Osteoblast (primary cell): Measurements from ENCODE around the gene BAIAP2. TPM values are rescaled to one million over a fixed set of nuclear protein-coding genes. Genes with fewer than 3 reads are reported as not detected.

Source experiments
- DNase-seq: peaks from one replicate; pipeline ENCODE4 v3.0.0; 2011; ENCODE audit warnings: low spot score, mixed read lengths; ENCODE audit not compliant: insufficient read length; ENCODE audit errors: missing footprints
- H2AFZ ChIP-seq: 2 replicates; pipeline ENCODE4 v1.6.0; 2011; ENCODE audit warnings: mild to moderate bottlenecking, low read length
- H3K27ac ChIP-seq: 2 replicates; pipeline ENCODE4 v1.5.1; 2011; ENCODE audit warnings: mild to moderate bottlenecking, low read depth, low read length, moderate library complexity
- H3K27me3 ChIP-seq: 2 replicates; pipeline ENCODE4 v1.6.0; 2012; ENCODE audit warnings: mild to moderate bottlenecking, control low read depth, inconsistent platforms, low read length, moderate library complexity; ENCODE audit not compliant: insufficient read depth
- H3K36me3 ChIP-seq: 2 replicates; pipeline ENCODE4 v1.5.1; 2011; ENCODE audit warnings: mild to moderate bottlenecking, low read length, control low read depth, moderate library complexity; ENCODE audit not compliant: insufficient read depth
- H3K4me1 ChIP-seq: 2 replicates; pipeline ENCODE4 v1.5.1; 2011; ENCODE audit warnings: mild to moderate bottlenecking, low read length, control low read depth, moderate library complexity; ENCODE audit not compliant: insufficient read depth
- H3K4me2 ChIP-seq: 2 replicates; pipeline ENCODE4 v1.6.0; 2011; ENCODE audit warnings: mild to moderate bottlenecking, low read length; ENCODE audit not compliant: insufficient read depth
- H3K4me3 ChIP-seq: fragments of 200-600 bp; sonication (generic); 3 replicates; pipeline ENCODE4 v1.5.1; 2012; ENCODE audit warnings: mild to moderate bottlenecking, low read length, inconsistent platforms; ENCODE audit not compliant: insufficient read depth
- H3K79me2 ChIP-seq: 2 replicates; pipeline ENCODE4 v1.6.0; 2012; ENCODE audit warnings: mild to moderate bottlenecking, low read length, control low read depth, inconsistent platforms; ENCODE audit not compliant: insufficient read depth
- H3K9me3 ChIP-seq: 2 replicates; pipeline ENCODE4 v1.5.1; 2011; ENCODE audit warnings: low read depth, low read length, control low read depth
- H4K20me1 ChIP-seq: 2 replicates; pipeline ENCODE4 v1.6.0; 2012; ENCODE audit warnings: mild to moderate bottlenecking, low read length, control low read depth; ENCODE audit not compliant: insufficient read depth
- CTCF ChIP-seq: IDR thresholded peaks from 2 replicates; pipeline ENCODE4 v1.5.1; 2011; ENCODE audit warnings: mild to moderate bottlenecking, low read depth, low read length, moderate library complexity; ENCODE audit errors: extremely low read depth
- total RNA-seq: library from RNA; depleted of rRNA; stranded (reverse); fragments of >200 nt; gene quantifications from 2 replicates; pipeline ENCODE4 v1.2.3, GENCODE V29; 2012

BAIAP2 gene
- total RNA-seq, 1 donor, result 15.6 TPM

- no peak for TF ChIP-seq CTCF
- peak overlapping the region; percentile 41 for H3K27ac ChIP-seq
- peaks cover 4% of the 10 kb centered on the region for H4K20me1 ChIP-seq
- H3K9me3 ChIP-seq, result no peaks in the 10 kb centered on the region
- peaks cover 28% of the 10 kb centered on the region for H3K79me2 ChIP-seq
- H3K4me3 ChIP-seq, result peak overlapping the region; percentile 80
- DNase-seq, result peak; percentile 92
- peak overlapping the region; percentile 91 for H3K4me2 ChIP-seq
- H3K36me3 ChIP-seq, result peaks cover 17% of the 10 kb centered on the region
- no peaks in the 10 kb centered on the region for H3K27me3 ChIP-seq
- H2AFZ ChIP-seq, result peak overlapping the region; percentile 15
- H3K4me1 ChIP-seq, result peaks cover 20% of the 10 kb centered on the region
Measured at GRCh38 chr17:80992948-80993624, 41.9 kb upstream of the BAIAP2 start.

GRCh38 chr17:80995131-80995530 lies 39.8 kb upstream of the BAIAP2 start:
- no peak overlapping the region for H2AFZ ChIP-seq
- peaks cover 28% of the 10 kb centered on the region for H3K79me2 ChIP-seq
- peaks cover 32% of the 10 kb centered on the region for H3K36me3 ChIP-seq
- no peak for DNase-seq
- H3K4me2 ChIP-seq, result no peak overlapping the region
- no peak overlapping the region for H3K4me3 ChIP-seq
- TF ChIP-seq CTCF, result no peak
- H4K20me1 ChIP-seq, result peaks cover 4% of the 10 kb centered on the region
- H3K9me3 ChIP-seq, result no peaks in the 10 kb centered on the region
- H3K27me3 ChIP-seq, result no peaks in the 10 kb centered on the region
- no peak overlapping the region for H3K27ac ChIP-seq
- peaks cover 12% of the 10 kb centered on the region for H3K4me1 ChIP-seq

- DNase-seq, result peak; percentile 80
- Histone ChIP-seq H4K20me1 (peaks cover 6% of the 10 kb centered on the region), H3K4me2 (no peak overlapping the region), H3K27me3 (no peaks in the 10 kb centered on the region), H3K36me3 (peaks cover 32% of the 10 kb centered on the region), H3K9me3 (no peaks in the 10 kb centered on the region), H3K4me1 (peaks cover 7% of the 10 kb centered on the region), H2AFZ (no peak overlapping the region), H3K79me2 (peaks cover 24% of the 10 kb centered on the region), H3K27ac (no peak overlapping the region), H3K4me3 (no peak overlapping the region)
- TF ChIP-seq CTCF, result no peak
Measured at GRCh38 chr17:80996422-80997305, 38.3 kb upstream of the BAIAP2 start.
